BE2C (cell line): ENCODE measurements around the gene TRMT2A.
A peak's percentile ranks its signal among the peaks of the same experiment; 100 is the strongest.

Experiments used
- DNase-seq: peaks from one replicate; pipeline ENCODE4 v3.0.0-alpha.2; 2020
- H3K27me3 ChIP-seq: fragments of 250-450 bp; sonication (Bioruptor Pico); 2 replicates; pipeline ENCODE4 v1.5.1; 2020; ENCODE audit warnings: mild to moderate bottlenecking
- H3K36me3 ChIP-seq: fragments of 250-450 bp; sonication (Bioruptor Pico); 2 replicates; pipeline ENCODE4 v1.5.1; 2020; ENCODE audit warnings: mild to moderate bottlenecking
- H3K4me1 ChIP-seq: fragments of 250-450 bp; sonication (Bioruptor Pico); 2 replicates; pipeline ENCODE4 v1.5.1; 2020
- H3K4me3 ChIP-seq: 2 replicates; pipeline ENCODE4 v1.5.1; 2011; ENCODE audit warnings: low read depth, low read length
- H3K9me3 ChIP-seq: fragments of 250-450 bp; sonication (Bioruptor Pico); 2 replicates; pipeline ENCODE4 v1.5.1; 2020
- TF ChIP-seq, protein P1 (sequence below): IDR thresholded peaks from 2 replicates; pipeline ENCODE4 v1.5.1; 2012; ENCODE audit warnings: mild to moderate bottlenecking, low read depth, low read length

TRMT2A gene

DNA sequence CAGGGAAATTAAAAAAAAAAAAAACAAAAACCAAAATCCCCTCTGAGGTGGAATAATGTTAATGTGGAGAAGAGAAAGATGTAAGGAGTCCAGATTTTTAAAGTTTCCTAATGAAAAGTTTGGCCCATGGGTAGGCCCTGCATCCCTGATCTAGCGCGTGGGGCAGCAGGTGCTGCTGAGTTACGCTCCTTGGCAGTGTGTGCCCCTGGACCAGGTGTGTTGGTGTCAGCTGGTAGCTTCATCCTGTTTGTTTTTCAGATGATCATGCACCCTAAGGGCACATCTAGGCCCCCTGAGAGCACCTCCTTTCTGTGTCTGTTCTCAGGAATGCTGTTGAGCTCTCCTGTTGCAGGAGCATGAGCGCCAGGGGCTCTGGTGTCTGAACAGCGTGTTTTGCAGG, 30.3 kb downstream of the TRMT2A start:
- DNase-seq: no peak
- Histone ChIP-seq H3K27me3 (no peaks in the 10 kb centered on the region), H3K4me3 (no peak overlapping the region), H3K36me3 (peaks cover 74% of the 10 kb centered on the region), H3K9me3 (no peaks in the 10 kb centered on the region), H3K4me1 (peaks cover 8% of the 10 kb centered on the region)
- TF ChIP-seq, protein P1, sequence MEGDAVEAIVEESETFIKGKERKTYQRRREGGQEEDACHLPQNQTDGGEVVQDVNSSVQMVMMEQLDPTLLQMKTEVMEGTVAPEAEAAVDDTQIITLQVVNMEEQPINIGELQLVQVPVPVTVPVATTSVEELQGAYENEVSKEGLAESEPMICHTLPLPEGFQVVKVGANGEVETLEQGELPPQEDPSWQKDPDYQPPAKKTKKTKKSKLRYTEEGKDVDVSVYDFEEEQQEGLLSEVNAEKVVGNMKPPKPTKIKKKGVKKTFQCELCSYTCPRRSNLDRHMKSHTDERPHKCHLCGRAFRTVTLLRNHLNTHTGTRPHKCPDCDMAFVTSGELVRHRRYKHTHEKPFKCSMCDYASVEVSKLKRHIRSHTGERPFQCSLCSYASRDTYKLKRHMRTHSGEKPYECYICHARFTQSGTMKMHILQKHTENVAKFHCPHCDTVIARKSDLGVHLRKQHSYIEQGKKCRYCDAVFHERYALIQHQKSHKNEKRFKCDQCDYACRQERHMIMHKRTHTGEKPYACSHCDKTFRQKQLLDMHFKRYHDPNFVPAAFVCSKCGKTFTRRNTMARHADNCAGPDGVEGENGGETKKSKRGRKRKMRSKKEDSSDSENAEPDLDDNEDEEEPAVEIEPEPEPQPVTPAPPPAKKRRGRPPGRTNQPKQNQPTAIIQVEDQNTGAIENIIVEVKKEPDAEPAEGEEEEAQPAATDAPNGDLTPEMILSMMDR: no peak

DNA sequence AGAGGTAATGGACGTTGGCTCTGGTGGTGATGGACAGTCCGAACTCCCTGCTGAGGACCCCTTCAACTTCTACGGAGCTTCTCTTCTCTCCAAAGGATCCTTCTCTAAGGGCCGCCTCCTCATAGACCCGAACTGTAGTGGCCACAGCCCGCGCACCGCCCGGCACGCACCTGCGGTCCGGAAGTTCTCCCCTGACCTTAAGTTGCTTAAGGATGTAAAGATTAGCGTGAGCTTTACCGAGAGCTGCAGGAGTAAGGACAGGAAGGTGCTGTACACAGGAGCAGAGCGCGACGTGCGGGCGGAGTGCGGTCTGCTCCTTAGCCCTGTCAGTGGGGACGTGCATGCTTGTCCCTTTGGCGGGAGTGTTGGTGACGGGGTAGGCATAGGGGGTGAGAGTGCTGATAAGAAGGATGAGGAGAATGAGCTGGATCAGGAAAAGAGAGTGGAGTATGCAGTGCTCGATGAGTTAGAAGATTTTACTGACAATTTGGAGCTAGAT, 30.9 kb downstream of the TRMT2A start:
- no peak for DNase-seq
- Histone ChIP-seq H3K36me3 (peaks cover 68% of the 10 kb centered on the region), H3K27me3 (no peaks in the 10 kb centered on the region), H3K4me3 (no peak overlapping the region), H3K4me1 (peaks cover 8% of the 10 kb centered on the region), H3K9me3 (no peaks in the 10 kb centered on the region)
- TF ChIP-seq, protein P1: no peak

DNA sequence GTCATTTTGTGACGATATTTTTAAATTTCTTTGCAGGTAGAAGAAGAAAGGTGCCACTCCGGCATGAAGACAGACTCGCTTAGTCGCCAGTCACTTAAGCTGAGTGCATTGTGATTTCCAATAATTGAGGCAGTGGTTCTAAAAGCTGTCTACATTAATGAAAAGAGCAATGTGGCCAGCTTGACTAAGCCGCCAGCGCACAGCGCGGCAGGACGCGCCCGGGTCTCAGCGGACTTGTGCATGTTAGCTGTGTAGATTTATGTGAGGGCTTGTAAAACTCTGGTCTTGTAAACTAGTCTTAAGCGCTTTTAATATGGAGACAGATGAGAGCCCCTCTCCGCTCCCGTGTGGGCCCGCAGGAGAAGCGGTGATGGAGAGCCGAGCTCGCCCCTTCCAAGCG, 31.4 kb downstream of the TRMT2A start:
- Histone ChIP-seq H3K4me3 (no peak overlapping the region), H3K27me3 (no peaks in the 10 kb centered on the region), H3K36me3 (peaks cover 63% of the 10 kb centered on the region), H3K4me1 (peaks cover 8% of the 10 kb centered on the region), H3K9me3 (no peaks in the 10 kb centered on the region)
- DNase-seq: no peak
- TF ChIP-seq, protein P1: no peak

DNA sequence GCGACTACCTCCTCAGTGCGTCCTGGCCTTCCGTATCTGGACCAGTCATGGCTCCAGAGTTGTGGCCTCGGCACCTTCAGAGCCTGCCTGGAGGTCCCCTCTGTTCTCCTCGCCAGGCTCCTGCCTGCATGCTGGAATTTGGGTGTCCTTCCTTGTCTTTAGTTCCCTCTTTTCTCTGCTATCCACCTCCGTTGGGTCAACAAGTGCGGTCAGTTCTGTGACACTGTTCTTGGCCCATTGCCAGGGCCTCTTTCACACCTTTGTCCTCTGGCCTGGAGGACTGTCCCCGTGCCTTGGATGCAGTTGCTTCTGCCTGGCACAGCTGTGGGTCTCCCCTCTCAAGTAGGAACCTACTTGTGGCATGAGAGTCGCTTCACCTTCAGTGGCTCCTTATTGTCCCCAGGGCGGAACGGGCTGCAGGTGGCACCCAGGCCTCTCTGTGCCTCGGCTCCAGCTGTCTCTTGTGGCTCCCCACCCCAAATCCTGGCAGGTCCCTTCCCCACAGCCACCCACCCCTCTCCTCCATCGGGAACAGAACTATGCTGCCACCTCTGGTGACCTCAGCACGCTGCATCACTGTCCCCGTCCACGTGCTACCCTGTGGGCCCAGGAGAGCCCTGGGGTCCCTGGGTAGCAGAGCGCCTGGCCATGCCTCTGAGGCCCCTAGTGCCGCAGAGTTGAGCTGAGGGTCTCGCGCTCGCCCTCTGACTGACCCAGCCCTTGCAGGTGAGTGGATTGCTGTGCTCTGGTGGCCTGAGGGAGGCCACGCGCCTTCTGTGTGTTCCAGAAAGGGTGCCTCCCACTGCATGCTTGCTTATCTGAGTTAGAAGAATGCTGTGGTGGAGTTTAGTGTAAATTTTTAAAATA, 32.2 kb downstream of the TRMT2A start:
- Histone ChIP-seq H3K36me3 (peaks cover 57% of the 10 kb centered on the region), H3K27me3 (no peaks in the 10 kb centered on the region), H3K9me3 (no peaks in the 10 kb centered on the region), H3K4me1 (peaks cover 8% of the 10 kb centered on the region), H3K4me3 (no peak overlapping the region)
- TF ChIP-seq, protein P1: peak; percentile 67
- peak; percentile 74 for DNase-seq

DNA sequence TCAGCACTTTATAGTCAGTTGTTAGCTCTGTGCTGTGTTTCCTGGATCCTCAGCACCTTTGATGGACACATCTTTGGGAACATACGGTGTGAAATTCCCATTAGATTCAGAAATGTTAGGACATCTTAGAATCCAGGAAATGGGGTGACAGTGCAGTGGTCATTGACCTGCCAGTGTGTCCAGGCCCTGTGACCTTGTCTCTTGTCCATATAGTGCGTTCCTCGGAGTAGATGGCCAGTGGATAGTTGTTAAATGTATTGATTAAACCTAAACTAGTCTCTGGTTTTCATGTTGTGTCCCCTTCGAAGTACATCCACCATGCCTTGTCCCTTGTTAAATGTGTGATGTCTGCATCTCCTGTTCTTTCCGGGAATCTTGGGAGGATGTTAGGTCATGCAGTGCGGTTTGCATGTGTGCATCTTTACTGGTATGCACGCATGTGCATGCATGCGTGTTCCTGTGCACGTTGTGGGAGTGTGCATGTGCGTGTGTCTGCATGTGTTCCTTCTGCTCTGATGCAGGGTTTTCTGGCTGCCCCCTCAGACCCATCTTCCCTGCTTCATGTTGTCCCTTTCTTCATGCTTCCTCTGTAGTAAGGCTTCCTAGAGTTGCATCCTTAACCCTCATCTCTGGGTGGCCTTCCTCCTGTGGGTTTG, 33.0 kb downstream of the TRMT2A start:
- Histone ChIP-seq H3K27me3 (no peaks in the 10 kb centered on the region), H3K4me3 (no peak overlapping the region), H3K4me1 (peaks cover 8% of the 10 kb centered on the region), H3K36me3 (peaks cover 49% of the 10 kb centered on the region), H3K9me3 (no peaks in the 10 kb centered on the region)
- no peak for DNase-seq
- TF ChIP-seq, protein P1: no peak
